CD4-positive, alpha-beta T cell (primary cell): Measurements from ENCODE around the gene COPA. TPM values are rescaled to one million over a fixed set of nuclear protein-coding genes. Genes with fewer than 3 reads are reported as not detected.
A peak's percentile ranks its signal among the peaks of the same experiment; 100 is the strongest.
"Not testable (repeated sequence)": the region's sequence is repeated elsewhere in the genome, so short reads cannot be mapped to it uniquely, and the experiment has no call there.

Experiments
- ATAC-seq: fragments of 200-7000 bp; cut with Tn5 transposase; one replicate; pipeline ENCODE4 v1.10.0; 2022; ENCODE audit warnings: mild to moderate bottlenecking; ENCODE audit not compliant: poor library complexity
- CTCF ChIA-PET: fragments of 350-600 bp; sonication (Branson Sonifier 250); formaldehyde crosslinking; loops from one replicate; lab custom pipeline; 2021; ENCODE audit warnings: antibody characterized with exemption, inconsistent platforms; lab: Charles Lee
- POLR2A ChIA-PET: fragments of 350-600 bp; sonication (Branson Sonifier 250); formaldehyde crosslinking; loops from one replicate; lab custom pipeline; 2021; ENCODE audit warnings: antibody characterized with exemption, inconsistent platforms; lab: Charles Lee
- DNase-seq, 14 experiments: peaks; one replicate each; pipeline ENCODE4 v3.0.0-alpha.2; 2013 to 2020; ENCODE audit warnings: mixed read lengths in 2 of 14
- H3K27ac ChIP-seq, 2 donors: one replicate each; pipeline versions ENCODE4 v1.5.1 to v1.7.0; 2013; ENCODE audit warnings: low read length in 2 of 2, low read depth in 1 of 2, mild to moderate bottlenecking in 1 of 2
- H3K27me3 ChIP-seq, 2 experiments: 1 replicate in 1 of 2; 2 replicates in 1 of 2; pipeline versions ENCODE4 v1.6.1 to v1.7.0; 2013; ENCODE audit warnings: low read length in 2 of 2, control low read depth in 1 of 2, mild to moderate bottlenecking in 1 of 2, moderate library complexity in 1 of 2; ENCODE audit not compliant: insufficient read depth in 2 of 2, control insufficient read depth in 1 of 2
- H3K36me3 ChIP-seq: one replicate; pipeline ENCODE4 v1.6.1; 2013; ENCODE audit warnings: low read length, control low read depth; ENCODE audit not compliant: insufficient read depth
- H3K4me1 ChIP-seq: one replicate; pipeline ENCODE4 v1.6.1; 2013; ENCODE audit warnings: low read length, control low read depth; ENCODE audit not compliant: insufficient read depth
- H3K4me3 ChIP-seq: one replicate; pipeline ENCODE4 v1.5.1; 2013; ENCODE audit warnings: mild to moderate bottlenecking, low read length, moderate library complexity
- H3K9me3 ChIP-seq, 2 experiments: 1 replicate in 1 of 2; 2 replicates in 1 of 2; pipeline versions ENCODE4 v1.6.1 to v1.7.0; 2013; ENCODE audit warnings: low read length in 2 of 2, mild to moderate bottlenecking in 2 of 2, control low read depth in 1 of 2, moderate library complexity in 1 of 2; ENCODE audit not compliant: control insufficient read depth in 1 of 2, insufficient read depth in 1 of 2
- H3K27ac Mint-ChIP-seq: one replicate; pipeline ENCODE4 v1.8.0; 2020; ENCODE audit warnings: mixed read lengths
- H3K27me3 Mint-ChIP-seq: one replicate; pipeline ENCODE4 v1.8.0; 2021; ENCODE audit warnings: mixed read lengths
- H3K36me3 Mint-ChIP-seq: one replicate; pipeline ENCODE4 v1.8.0; 2021; ENCODE audit warnings: low read depth, mixed read lengths
- H3K4me1 Mint-ChIP-seq: one replicate; pipeline ENCODE4 v1.8.0; 2021; ENCODE audit warnings: low read depth, mixed read lengths
- H3K4me3 Mint-ChIP-seq: one replicate; pipeline ENCODE4 v1.8.0; 2020; ENCODE audit warnings: mild to moderate bottlenecking, mixed read lengths
- H3K9me3 Mint-ChIP-seq: one replicate; pipeline ENCODE4 v1.8.0; 2020; ENCODE audit warnings: mixed read lengths
- CTCF ChIP-seq: fragments of 200-600 bp; IDR thresholded peaks from one replicate; pipeline ENCODE4 v1.8.0; 2022; ENCODE audit warnings: antibody characterized with exemption, mild to moderate bottlenecking
- intact Hi-C, 2 experiments: fragments of 100-400 bp; cut with DNase I in 1 of 2; cut with micrococcal nuclease in 1 of 2; formaldehyde crosslinking; loops; one replicate each; pipeline versions ENCODE4 v1.15.1 to v1.9.0; 2023 to 2025; cut with DNase I, micrococcal nuclease
- polyA plus RNA-seq, 2 donors: library from polyadenylated mRNA; unstranded; fragments of 120-200 nt; gene quantifications; one replicate each; pipeline ENCODE4 v1.2.1, GENCODE V29; 2013
- total RNA-seq, 174 experiments: library from RNA in 2 of 174; stranded (reverse) in 2 of 174; gene quantifications; one replicate each; pipeline ENCODE4 v1.2.3 and lab custom pipeline; 2021 to 2026

COPA gene
- 100 to 1,000 TPM in 1 of 2 experiments, 10 to 100 TPM in 1; 95.0 to 107 TPM for total RNA-seq
- 62.5 TPM for polyA plus RNA-seq (2013, experiment 1 of 2)
- polyA plus RNA-seq (2013, experiment 2 of 2), result 70.3 TPM
- 125 to 359 (median 246) reads per million in 172 experiments for total RNA-seq (lab: John Stamatoyannopoulos, UW)

GRCh38 chr1:160342953-160343869 lies at the start of gene COPA, which contains the start of gene NCSTN:
Gene COPA (minus strand): TSS chr1:160343250. CDS start chr1:160343170, 80 bp downstream.
Gene NCSTN (plus strand): TSS chr1:160343383. CDS start chr1:160343397, 14 bp downstream.
- Histone ChIP-seq H3K9me3 (no peaks in the 10 kb centered on the region), H3K27ac (peak within 1 kb of the TSS; percentile 88 to 94), H3K4me3 (peak within 1 kb of the TSS; percentile 96), H3K4me1 (peaks cover 18% of the 10 kb centered on the region), H3K36me3 (peaks cover 55% of the 10 kb centered on the region), H3K27me3 (no peaks in the 10 kb centered on the region)
- Mint-ChIP-seq H3K27me3 (no peaks in the 10 kb centered on the region), H3K4me1 (peaks cover 69% of the 10 kb centered on the region), H3K36me3 (peaks cover 72% of the 10 kb centered on the region), H3K9me3 (no peaks in the 10 kb centered on the region), H3K27ac (peak within 1 kb of the TSS; percentile 97), H3K4me3 (peak within 1 kb of the TSS; percentile 100)
- DNase-seq (peak; percentile 79 to 96 (median 84)), ATAC-seq (peak; percentile 98)
- CTCF ChIA-PET, result interaction anchor here (1.0 kb wide), 1 partner anchor 39 kb away, joined by 3 read pairs; no protein-coding TSS in a partner anchor
- intact Hi-C loops, result loop anchor here (1.0 to 10.0 kb wide), 6 partner anchors 81 to 812 kb away; partner anchors contain the start of genes DCAF8 (in 1 of the 2), IGSF8 (in 1 of the 2), PIGM (in 1 of the 2) and UFC1 (in 1 of the 2)
- POLR2A ChIA-PET, result interaction anchor here (0.6 to 1.3 kb wide), 6 partner anchors 81 to 510 kb away, joined by 3 to 6 read pairs (median 4); partner anchors contain the start of genes DCAF8 and IGSF8
- TF ChIP-seq CTCF, result no peak

DNA sequence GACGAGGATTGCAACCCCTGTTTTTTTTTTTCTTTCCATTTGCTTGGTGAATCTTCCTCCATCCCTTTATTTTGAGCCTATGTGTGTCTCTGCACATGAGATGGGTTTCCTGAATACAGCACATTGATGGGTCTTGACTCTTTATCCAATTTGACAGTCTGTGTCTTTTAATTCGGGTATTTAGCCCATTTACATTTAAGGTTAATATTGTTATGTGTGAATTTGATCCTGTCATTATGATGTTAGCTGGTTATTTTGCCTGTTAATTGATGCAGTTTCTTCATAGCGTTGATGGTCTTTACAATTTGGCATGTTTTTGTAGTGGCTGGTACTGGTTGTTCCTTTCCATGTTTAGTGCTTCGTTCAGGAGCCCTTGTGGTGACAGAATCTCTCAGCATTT lies 45.4 kb upstream of the COPA start:
- DNase-seq, H3K9me3 ChIP-seq, ATAC-seq, POLR2A ChIA-PET, H3K27ac ChIP-seq, H3K36me3 Mint-ChIP-seq, H3K4me3 ChIP-seq, H3K4me1 Mint-ChIP-seq, H3K36me3 ChIP-seq, H3K27me3 ChIP-seq, H3K9me3 Mint-ChIP-seq, intact Hi-C loops, H3K4me1 ChIP-seq, H3K27me3 Mint-ChIP-seq, H3K4me3 Mint-ChIP-seq, H3K27ac Mint-ChIP-seq: not testable (repeated sequence)
- CTCF ChIA-PET, result interaction anchor here (0.6 kb wide), 1 partner anchor 73 kb away, joined by 3 read pairs; no protein-coding TSS in a partner anchor

- H3K4me3 ChIP-seq, ATAC-seq, H3K9me3 ChIP-seq, H3K27me3 Mint-ChIP-seq, H3K36me3 ChIP-seq, H3K9me3 Mint-ChIP-seq, H3K4me3 Mint-ChIP-seq, H3K36me3 Mint-ChIP-seq, H3K27ac ChIP-seq, H3K4me1 ChIP-seq, DNase-seq, CTCF ChIA-PET, intact Hi-C loops, H3K27ac Mint-ChIP-seq, H3K4me1 Mint-ChIP-seq, H3K27me3 ChIP-seq: not testable (repeated sequence)
- POLR2A ChIA-PET, result interaction anchor here (0.7 kb wide), 1 partner anchor 12 kb away, joined by 3 read pairs; no protein-coding TSS in a partner anchor
Measured at GRCh38 chr1:160384812-160385211, 41.8 kb upstream of the COPA start.
